Kidney (tissue), 14 donors: ENCODE measurements around the gene TUBGCP5. TPM values are rescaled to one million over a fixed set of nuclear protein-coding genes. Genes with fewer than 3 reads are reported as not detected.

ENCODE experiments used
- DNase-seq, 5 donors: peaks; one replicate each; pipeline ENCODE4 v3.0.0-alpha.2; 2013 to 2020
- FAIRE-seq: peaks from 2 replicates; lab custom pipeline; 2012; peaks lifted over from hg19 to GRCh38; lab: Jason Lieb, UNC
- H3K27ac ChIP-seq, 2 donors: one replicate each; pipeline ENCODE4 v1.7.0; 2013; ENCODE audit warnings: low read depth in 2 of 2, low read length in 2 of 2, inconsistent platforms in 1 of 2
- H3K27me3 ChIP-seq: one replicate; pipeline ENCODE4 v1.7.1; 2013; ENCODE audit warnings: low read length, inconsistent platforms; ENCODE audit not compliant: control insufficient read depth, insufficient read depth
- H3K36me3 ChIP-seq, 3 donors: one replicate each; pipeline versions ENCODE4 v1.7.0 to v1.7.1; 2013; ENCODE audit warnings: low read length in 3 of 3, control low read depth in 1 of 3, inconsistent platforms in 1 of 3; ENCODE audit not compliant: insufficient read depth in 3 of 3, control insufficient read depth in 2 of 3
- H3K4me1 ChIP-seq, 3 donors: one replicate each; pipeline versions ENCODE4 v1.7.0 to v1.7.1; 2013; ENCODE audit warnings: low read length in 3 of 3, inconsistent platforms in 1 of 3, low read depth in 1 of 3; ENCODE audit not compliant: control insufficient read depth in 2 of 3, insufficient read depth in 2 of 3
- H3K4me3 ChIP-seq, 3 donors: one replicate each; pipeline versions ENCODE4 v1.7.0 to v1.8.1; 2013; ENCODE audit warnings: low read length in 3 of 3, control low read depth in 1 of 3, inconsistent platforms in 1 of 3
- H3K9ac ChIP-seq, 3 donors: one replicate each; pipeline versions ENCODE4 v1.7.0 to v1.7.1; 2013; ENCODE audit warnings: low read length in 3 of 3, control low read depth in 1 of 3, inconsistent platforms in 1 of 3
- H3K9me3 ChIP-seq, 3 donors: one replicate each; pipeline versions ENCODE4 v1.7.0 to v1.7.1; 2013; ENCODE audit warnings: low read length in 3 of 3, control low read depth in 1 of 3, inconsistent platforms in 1 of 3; ENCODE audit not compliant: control insufficient read depth in 2 of 3, insufficient read depth in 1 of 3
- CTCF ChIP-seq: IDR thresholded peaks from 3 replicates; pipeline ENCODE4 v1.5.1; 2012; ENCODE audit warnings: mild to moderate bottlenecking, moderate library complexity, borderline replicate concordance; ENCODE audit not compliant: insufficient read depth; ENCODE audit errors: extremely low read depth
- intact Hi-C: fragments of 100-400 bp; cut with DNase I; formaldehyde crosslinking; loops from one replicate; pipeline ENCODE4 v1.11.1; 2022
- polyA plus RNA-seq: library from polyadenylated mRNA; stranded (reverse); fragments of 350-450 nt; fragmentation: Illumina TruSeq; extraction: RNeasy Lipid Tissue Mini Kit (QIAGEN cat#74804); gene quantifications from one replicate; pipeline ENCODE4 v1.2.3, GENCODE V29; 2014; ENCODE audit warnings: low read depth, low replicate concordance; ENCODE audit not compliant: insufficient read depth
- total RNA-seq: library from RNA; stranded (reverse); fragmentation: NEBNext Ultra II Directional; extraction: Animal tissue kit (Norgen Biotek cat#: 25700); gene quantifications from one replicate; pipeline ENCODE4 v1.2.1, GENCODE V29; 2021
- donor health status: control.
- donor health status: control.
- donor health status: control.
- donor health status: control.
- donor health status: control.
- donor health status: DM: yes; HTN: yes; CAD: no.
- donor health status: Normal renal cell carcinoma (clear cell type).

TUBGCP5 gene
- total and polyA plus RNA-seq, 2 donors from 2014 or later: 4.7 to 19.1 TPM

- Histone ChIP-seq H3K4me3 (no peak overlapping the region), H3K4me1 (no peaks in the 10 kb centered on the region), H3K36me3 (no peaks in the 10 kb centered on the region), H3K27ac (no peak overlapping the region), H3K27me3 (no peaks in the 10 kb centered on the region), H3K9ac (no peak overlapping the region), H3K9me3 (no peaks in the 10 kb centered on the region)
- no peak for TF ChIP-seq CTCF
- intact Hi-C loops: no loop called here
- DNase-seq (peak in 2 of 5 donors; percentile 0 to 7), FAIRE-seq (no peak)
These were observed 34.7 kb upstream of the TUBGCP5 start for GRCh38 chr15:23073890-23074646.

- no peaks in the 10 kb centered on the region for H3K36me3 ChIP-seq
- no peak for TF ChIP-seq CTCF
- intact Hi-C loops: no loop called here
- H3K4me3 ChIP-seq: no peak overlapping the region
- no peak overlapping the region for H3K27ac ChIP-seq
- FAIRE-seq: no peak
- H3K9ac ChIP-seq: no peak overlapping the region
- no peaks in the 10 kb centered on the region for H3K9me3 ChIP-seq
- H3K4me1 ChIP-seq: no peaks in the 10 kb centered on the region
- H3K27me3 ChIP-seq: no peaks in the 10 kb centered on the region
- no peak for DNase-seq
These were observed 33.3 kb upstream of the TUBGCP5 start for GRCh38 chr15:23072633-23073032.

GRCh38 chr15:23069496-23070166 is 30.3 kb upstream of the TUBGCP5 start:
- Histone ChIP-seq H3K9me3 (peaks cover 0 to 2% (median 0%) of the 10 kb centered on the region in 3 donors), H3K36me3 (no peaks in the 10 kb centered on the region), H3K27ac (no peak overlapping the region), H3K4me1 (no peaks in the 10 kb centered on the region), H3K4me3 (no peak overlapping the region), H3K9ac (no peak overlapping the region), H3K27me3 (no peaks in the 10 kb centered on the region)
- no peak for DNase-seq
- TF ChIP-seq CTCF: no peak
- FAIRE-seq: no peak
- intact Hi-C loops: no loop called here
